Nephron (organoid): ENCODE measurements around the gene TTLL3.
"Not testable (repeated sequence)": the region's sequence is repeated elsewhere in the genome, so short reads cannot be mapped to it uniquely, and the experiment has no call there.

Experiments used
- H3K27ac Mint-ChIP-seq, 3 experiments: 2 replicates each; pipeline ENCODE4 v1.8.0; 2020; ENCODE audit warnings: mixed read lengths in 3 of 3, mild to moderate bottlenecking in 2 of 3, moderate library complexity in 1 of 3
- H3K27me3 Mint-ChIP-seq: 2 replicates; pipeline ENCODE4 v1.8.0; 2021; ENCODE audit warnings: low read depth, mild to moderate bottlenecking, moderate library complexity, mixed read lengths
- H3K36me3 Mint-ChIP-seq: 2 replicates; pipeline ENCODE4 v1.8.0; 2020; ENCODE audit warnings: low read depth, mixed read lengths
- H3K4me1 Mint-ChIP-seq: 2 replicates; pipeline ENCODE4 v1.8.0; 2020; ENCODE audit warnings: mixed read lengths
- H3K4me3 Mint-ChIP-seq, 3 experiments: 2 replicates each; pipeline ENCODE4 v1.8.0; 2020; ENCODE audit warnings: mild to moderate bottlenecking in 3 of 3, mixed read lengths in 3 of 3, moderate library complexity in 2 of 3
- H3K9me3 Mint-ChIP-seq: 2 replicates; pipeline ENCODE4 v1.8.0; 2020; ENCODE audit warnings: mixed read lengths
- TF ChIP-seq, protein P1 (sequence below), 3 experiments: fragments of 200-600 bp; sonication (generic); IDR thresholded peaks; one replicate each; pipeline ENCODE4 v1.5.0; 2021; ENCODE audit warnings: antibody characterized with exemption in 3 of 3; ENCODE audit not compliant: unreplicated experiment in 3 of 3

The TTLL3 gene

DNA sequence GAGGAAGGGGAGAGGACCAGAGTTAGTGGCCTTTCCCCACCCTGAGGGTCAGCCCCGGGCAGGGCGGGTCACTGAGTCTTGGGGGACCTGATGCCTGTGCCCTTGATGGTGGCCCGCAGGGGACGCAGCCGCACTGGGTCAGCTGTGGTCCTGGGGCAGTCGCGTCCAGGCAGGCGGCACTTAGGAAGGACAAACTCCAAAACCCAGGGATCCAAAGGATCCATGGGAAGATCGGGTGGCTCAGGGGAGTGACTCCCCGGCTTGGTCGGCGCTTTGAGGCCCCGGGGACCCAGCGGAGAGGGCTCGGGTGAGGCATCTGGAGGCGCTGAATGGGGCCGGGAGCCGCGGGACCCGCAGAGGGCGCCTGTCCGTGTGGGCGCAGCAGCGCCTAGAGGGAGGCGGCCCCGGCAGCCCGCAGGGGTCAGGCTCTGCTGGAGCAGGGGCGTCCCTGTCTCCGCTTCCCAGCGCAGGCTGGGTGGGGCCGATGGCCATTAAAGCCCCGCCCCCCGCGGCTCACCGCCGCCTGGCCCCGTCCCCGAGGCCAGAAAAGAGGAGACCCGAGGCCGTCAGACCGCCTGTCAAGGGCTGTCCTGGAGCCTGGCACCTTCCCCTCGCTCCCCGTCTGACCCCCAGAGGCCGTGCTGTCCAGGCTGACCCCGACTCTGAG is 52.5 kb downstream of the TTLL3 start:
- Mint-ChIP-seq H3K27ac (peak overlapping the region in 2 of 3 experiments; percentile 43 to 63), H3K4me3 (peak overlapping the region in 2 of 3 experiments; percentile 59 to 64), H3K36me3 (no peaks in the 10 kb centered on the region), H3K27me3 (no peaks in the 10 kb centered on the region), H3K9me3 (no peaks in the 10 kb centered on the region), H3K4me1 (peaks cover 26% of the 10 kb centered on the region)
- TF ChIP-seq, protein P1, sequence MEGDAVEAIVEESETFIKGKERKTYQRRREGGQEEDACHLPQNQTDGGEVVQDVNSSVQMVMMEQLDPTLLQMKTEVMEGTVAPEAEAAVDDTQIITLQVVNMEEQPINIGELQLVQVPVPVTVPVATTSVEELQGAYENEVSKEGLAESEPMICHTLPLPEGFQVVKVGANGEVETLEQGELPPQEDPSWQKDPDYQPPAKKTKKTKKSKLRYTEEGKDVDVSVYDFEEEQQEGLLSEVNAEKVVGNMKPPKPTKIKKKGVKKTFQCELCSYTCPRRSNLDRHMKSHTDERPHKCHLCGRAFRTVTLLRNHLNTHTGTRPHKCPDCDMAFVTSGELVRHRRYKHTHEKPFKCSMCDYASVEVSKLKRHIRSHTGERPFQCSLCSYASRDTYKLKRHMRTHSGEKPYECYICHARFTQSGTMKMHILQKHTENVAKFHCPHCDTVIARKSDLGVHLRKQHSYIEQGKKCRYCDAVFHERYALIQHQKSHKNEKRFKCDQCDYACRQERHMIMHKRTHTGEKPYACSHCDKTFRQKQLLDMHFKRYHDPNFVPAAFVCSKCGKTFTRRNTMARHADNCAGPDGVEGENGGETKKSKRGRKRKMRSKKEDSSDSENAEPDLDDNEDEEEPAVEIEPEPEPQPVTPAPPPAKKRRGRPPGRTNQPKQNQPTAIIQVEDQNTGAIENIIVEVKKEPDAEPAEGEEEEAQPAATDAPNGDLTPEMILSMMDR (IDR thresholded peaks at IDR 0.05; ENCODE audit: unreplicated experiment in 3 of 3), result peak; percentile 16 to 38 (median 25)

DNA sequence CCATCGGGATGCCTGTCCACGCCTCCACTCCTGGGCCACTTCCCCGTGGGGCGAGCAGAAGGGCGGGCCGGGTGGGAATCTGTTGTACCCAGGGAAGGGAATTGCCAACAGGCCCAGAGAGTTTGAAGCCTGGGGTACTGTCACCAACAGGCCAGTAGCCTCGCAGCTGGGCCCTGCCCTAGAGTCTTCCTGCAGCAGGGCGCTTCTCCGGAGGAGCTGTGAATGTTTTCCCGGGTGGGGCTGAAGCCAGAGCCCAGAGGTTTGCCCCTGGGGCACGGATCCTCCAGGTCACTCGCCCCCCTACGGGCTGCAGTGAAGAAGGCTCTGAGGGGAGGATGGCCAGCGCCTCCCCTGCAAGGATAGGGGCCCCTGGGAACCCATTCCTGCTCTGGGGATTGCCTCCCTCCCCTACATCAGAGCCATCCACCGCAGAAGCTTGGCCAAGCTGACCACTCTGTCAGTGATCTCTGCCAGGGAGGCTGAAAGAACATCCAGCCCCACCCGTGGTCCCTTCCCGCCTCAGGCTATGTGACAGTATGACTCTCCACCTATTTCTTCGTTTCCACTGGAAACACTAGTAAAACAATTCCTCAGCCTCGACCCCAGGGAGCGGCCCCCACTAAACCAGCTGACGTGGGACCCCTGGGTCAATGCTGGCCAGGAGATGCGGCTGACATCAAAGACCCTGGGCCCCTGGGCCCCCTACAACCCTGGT is 53.2 kb downstream of the TTLL3 start:
- H3K9me3 Mint-ChIP-seq, result no peaks in the 10 kb centered on the region
- no peaks in the 10 kb centered on the region for H3K27me3 Mint-ChIP-seq
- no peak overlapping the region for H3K4me3 Mint-ChIP-seq
- H3K27ac Mint-ChIP-seq, result peak overlapping the region; percentile 70 to 99 (median 98)
- H3K36me3 Mint-ChIP-seq, result no peaks in the 10 kb centered on the region
- TF ChIP-seq, protein P1 (IDR thresholded peaks at IDR 0.05; ENCODE audit: unreplicated experiment in 3 of 3), result no peak
- peaks cover 30% of the 10 kb centered on the region for H3K4me1 Mint-ChIP-seq

DNA sequence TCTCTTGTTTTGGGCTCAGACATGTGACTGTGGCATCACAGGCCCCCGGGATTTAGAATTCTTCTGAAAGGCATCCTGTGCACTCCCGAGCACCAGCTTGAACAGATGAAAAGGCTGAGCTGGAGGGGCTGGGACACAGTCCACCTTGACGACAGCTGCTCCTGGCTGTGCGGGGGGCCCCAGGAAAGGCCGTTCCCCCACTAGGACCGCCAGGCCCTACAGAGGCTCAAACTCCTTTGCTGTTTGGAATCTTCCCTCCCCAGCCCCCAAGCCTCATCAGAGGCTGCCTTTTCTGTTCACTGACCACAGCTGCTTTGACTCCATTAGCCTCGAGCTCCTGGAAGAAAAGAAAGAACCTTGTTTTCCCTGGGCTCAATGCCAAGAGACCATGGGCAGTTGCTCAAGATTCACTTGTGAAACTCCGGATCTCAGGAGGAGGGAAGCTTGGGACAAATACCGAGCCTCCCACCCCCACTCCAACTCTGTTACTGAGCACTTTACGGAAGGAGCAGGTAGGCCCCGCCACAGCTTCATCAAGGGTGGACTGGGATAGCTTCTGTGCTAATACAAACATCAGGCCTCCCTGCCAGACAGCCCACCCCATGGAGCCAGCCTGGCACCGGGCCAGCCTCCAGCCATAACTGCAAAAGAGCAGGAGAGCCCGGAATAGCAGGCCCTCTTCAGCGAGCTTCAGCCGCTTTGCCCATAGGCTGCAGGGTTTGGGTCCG is 54.3 kb downstream of the TTLL3 start:
- TF ChIP-seq, protein P1 (IDR thresholded peaks at IDR 0.05; ENCODE audit: unreplicated experiment in 3 of 3), result no peak
- H3K9me3 Mint-ChIP-seq, result no peaks in the 10 kb centered on the region
- peaks cover 32% of the 10 kb centered on the region for H3K4me1 Mint-ChIP-seq
- H3K27me3 Mint-ChIP-seq, result no peaks in the 10 kb centered on the region
- H3K36me3 Mint-ChIP-seq, result no peaks in the 10 kb centered on the region
- peak overlapping the region; percentile 98 to 99 (median 98) for H3K27ac Mint-ChIP-seq
- H3K4me3 Mint-ChIP-seq, result peak overlapping the region; percentile 32 to 53 (median 42)

DNA sequence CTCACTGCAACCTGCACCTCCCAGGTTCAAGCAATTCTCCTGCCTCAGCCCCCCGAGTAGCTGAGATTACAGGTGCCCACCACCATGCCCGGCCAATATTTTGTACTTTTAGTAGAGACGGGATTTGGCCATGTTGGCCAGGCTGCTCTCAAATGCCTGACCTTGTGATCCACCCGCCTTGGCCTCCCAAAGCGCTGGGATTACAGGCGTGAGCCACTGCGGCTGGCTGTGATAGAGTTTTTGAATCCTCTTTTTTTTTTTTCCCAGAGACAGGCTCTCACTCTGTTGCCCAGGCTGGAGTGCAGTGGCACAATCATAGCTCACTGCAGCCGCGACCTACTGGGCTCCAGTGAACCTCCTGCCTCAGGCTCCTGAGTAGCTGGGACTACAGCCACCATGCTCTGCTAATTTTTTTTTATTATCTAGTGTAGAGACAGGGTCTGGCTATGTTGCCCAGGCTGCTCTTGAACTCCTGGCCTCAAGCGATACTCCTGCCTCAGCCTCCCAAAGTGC is 55.1 kb downstream of the TTLL3 start:
- H3K4me1 Mint-ChIP-seq, result peaks cover 32% of the 10 kb centered on the region
- H3K27me3 Mint-ChIP-seq, H3K4me3 Mint-ChIP-seq, H3K9me3 Mint-ChIP-seq, H3K36me3 Mint-ChIP-seq: not testable (repeated sequence)
- peak overlapping the region; percentile 98 to 99 (median 98) for H3K27ac Mint-ChIP-seq

DNA sequence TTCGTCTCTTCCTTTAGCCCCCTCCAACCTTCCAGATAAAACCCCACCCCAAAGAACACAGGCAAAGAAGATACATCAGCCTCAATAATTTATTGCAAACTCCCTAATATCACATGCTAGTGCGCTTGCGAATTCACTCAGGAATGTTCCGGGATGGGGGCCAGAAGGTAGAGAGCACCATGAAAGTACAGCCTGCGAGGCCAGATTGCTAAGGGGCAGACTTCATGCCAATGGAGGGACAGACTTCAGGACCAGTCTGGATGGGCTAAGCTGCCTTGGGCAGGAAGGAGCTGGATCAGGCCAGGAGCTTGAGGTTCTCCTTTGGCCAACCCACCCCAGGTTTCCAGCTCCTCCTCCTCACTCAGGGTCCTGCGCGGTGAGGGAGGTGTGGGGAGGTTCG is 56.6 kb downstream of the TTLL3 start:
- no peaks in the 10 kb centered on the region for H3K36me3 Mint-ChIP-seq

More for the DNA sequence above, 56.6 kb downstream of the TTLL3 start:
- Mint-ChIP-seq H3K4me3 (peak overlapping the region in 1 of 3 experiments; percentile 49), H3K27ac (peak overlapping the region in 2 of 3 experiments; percentile 81 to 97), H3K9me3 (no peaks in the 10 kb centered on the region), H3K4me1 (peaks cover 32% of the 10 kb centered on the region), H3K27me3 (no peaks in the 10 kb centered on the region)
- TF ChIP-seq, protein P1 (IDR thresholded peaks at IDR 0.05; ENCODE audit: unreplicated experiment in 3 of 3), result no peak
